GM23338 (cell line): ENCODE results near the gene PHACTR1. TPM values are rescaled to one million over a fixed set of nuclear protein-coding genes. Genes with fewer than 3 reads are reported as not detected.

Source experiments
- ATAC-seq: fragments of 200-7000 bp; cut with Tn5 transposase; 3 replicates; pipeline ENCODE4 v1.9.1; 2020
- DNase-seq: peaks from one replicate; pipeline ENCODE4 v3.0.0-alpha.2; 2015; ENCODE audit warnings: low spot score
- H2AFZ ChIP-seq: fragments of 200-600 bp; sonication (generic); 2 replicates; pipeline ENCODE4 v1.8.0; 2016; ENCODE audit warnings: antibody characterized with exemption, mild to moderate bottlenecking, moderate library complexity
- H3F3A ChIP-seq: fragments of 200-600 bp; sonication (generic); replicated peaks from 2 replicates; pipeline ENCODE4 v1.8.0; 2017; ENCODE audit warnings: antibody characterized with exemption, mixed run types, low read depth
- H3K27ac ChIP-seq: fragments of 200-600 bp; sonication (generic); 2 replicates; pipeline ENCODE4 v1.6.1; 2016; ENCODE audit warnings: low read depth
- H3K27me3 ChIP-seq: fragments of 200-600 bp; sonication (generic); 2 replicates; pipeline ENCODE4 v1.8.0; 2016; ENCODE audit warnings: mild to moderate bottlenecking, mixed run types, moderate library complexity; ENCODE audit not compliant: insufficient read depth
- H3K36me3 ChIP-seq: fragments of 200-600 bp; sonication (generic); 2 replicates; pipeline ENCODE4 v1.8.0; 2016; ENCODE audit warnings: mild to moderate bottlenecking; ENCODE audit not compliant: insufficient read depth
- H3K4me1 ChIP-seq: fragments of 200-600 bp; sonication (generic); 2 replicates; pipeline ENCODE4 v1.8.0; 2016; ENCODE audit warnings: mild to moderate bottlenecking, moderate library complexity; ENCODE audit not compliant: insufficient read depth
- H3K4me2 ChIP-seq: fragments of 200-600 bp; sonication (generic); 2 replicates; pipeline ENCODE4 v1.7.1; 2017; ENCODE audit warnings: mixed run types
- H3K4me3 ChIP-seq: fragments of 200-600 bp; sonication (generic); 2 replicates; pipeline ENCODE4 v1.6.1; 2016; ENCODE audit warnings: mixed run types
- H3K79me2 ChIP-seq: fragments of 200-600 bp; sonication (generic); replicated peaks from 2 replicates; pipeline ENCODE4 v1.8.0; 2017; ENCODE audit warnings: mild to moderate bottlenecking; ENCODE audit not compliant: insufficient read depth
- H3K9me2 ChIP-seq: fragments of 200-600 bp; sonication (generic); 2 replicates; pipeline ENCODE4 v1.8.0; 2017; ENCODE audit not compliant: insufficient read depth
- H4K20me1 ChIP-seq: fragments of 200-600 bp; sonication (generic); replicated peaks from 2 replicates; pipeline ENCODE4 v1.8.0; 2017; ENCODE audit warnings: mild to moderate bottlenecking; ENCODE audit not compliant: insufficient read depth
- H3K27ac Mint-ChIP-seq: 2 replicates; pipeline ENCODE4 v1.8.0; 2020; ENCODE audit warnings: inconsistent platforms, mild to moderate bottlenecking, moderate library complexity, mixed read lengths
- H3K27me3 Mint-ChIP-seq: 3 replicates; pipeline ENCODE4 v1.8.0; 2022; ENCODE audit warnings: low read depth, mild to moderate bottlenecking, moderate library complexity, mixed read lengths, inconsistent platforms; ENCODE audit not compliant: insufficient read depth, poor library complexity
- H3K36me3 Mint-ChIP-seq: 3 replicates; pipeline ENCODE4 v1.8.0; 2021; ENCODE audit warnings: low read depth, mild to moderate bottlenecking, inconsistent platforms, moderate library complexity, mixed read lengths
- H3K4me1 Mint-ChIP-seq: 3 replicates; pipeline ENCODE4 v1.8.0; 2020; ENCODE audit warnings: mild to moderate bottlenecking, inconsistent platforms, mixed read lengths
- H3K4me3 Mint-ChIP-seq: 3 replicates; pipeline ENCODE4 v1.8.0; 2021; ENCODE audit warnings: moderate library complexity, mild to moderate bottlenecking, inconsistent platforms, mixed read lengths
- H3K9me3 Mint-ChIP-seq: 3 replicates; pipeline ENCODE4 v1.8.0; 2020; ENCODE audit warnings: moderate library complexity, mild to moderate bottlenecking, inconsistent platforms, mixed read lengths
- CREB1 ChIP-seq: fragments of 250-450 bp; sonication (Bioruptor Pico); IDR thresholded peaks from 2 replicates; pipeline ENCODE4 v1.5.0; 2020; ENCODE audit warnings: low read depth, mild to moderate bottlenecking, moderate library complexity
- EZH2 ChIP-seq: fragments of 200-600 bp; sonication (generic); IDR thresholded peaks from one replicate; pipeline ENCODE4 v1.8.0; 2017; ENCODE audit warnings: antibody characterized with exemption, mild to moderate bottlenecking, low read depth; ENCODE audit not compliant: unreplicated experiment
- EZH2phosphoT487 ChIP-seq: fragments of 200-600 bp; sonication (generic); IDR thresholded peaks from one replicate; pipeline ENCODE4 v1.8.1; 2018; ENCODE audit warnings: antibody characterized with exemption; ENCODE audit not compliant: unreplicated experiment
- JUNB ChIP-seq: IDR thresholded peaks from one replicate; pipeline ENCODE4 v1.6.1; 2016; ENCODE audit warnings: antibody characterized with exemption; ENCODE audit not compliant: unreplicated experiment
- NANOG ChIP-seq: IDR thresholded peaks from 2 replicates; pipeline ENCODE4 v1.6.1; 2016; ENCODE audit warnings: antibody characterized with exemption, borderline replicate concordance
- POLR2AphosphoS5 ChIP-seq: IDR thresholded peaks from 2 replicates; pipeline ENCODE4 v1.6.1; 2016; ENCODE audit warnings: antibody characterized with exemption, low read depth
- REST ChIP-seq: IDR thresholded peaks from one replicate; pipeline ENCODE4 v1.6.1; 2018; ENCODE audit warnings: antibody characterized with exemption; ENCODE audit not compliant: unreplicated experiment
- STAT1 ChIP-seq: IDR thresholded peaks from one replicate; pipeline ENCODE4 v1.6.1; 2016; ENCODE audit warnings: antibody characterized with exemption; ENCODE audit not compliant: unreplicated experiment
- ZNF114 ChIP-seq: fragments of 250-450 bp; sonication (Bioruptor Pico); IDR thresholded peaks from 2 replicates; pipeline ENCODE4 v1.5.0; 2020; ENCODE audit warnings: mild to moderate bottlenecking, moderate library complexity
- ZNF331 ChIP-seq: fragments of 250-450 bp; sonication (Bioruptor Pico); IDR thresholded peaks from 2 replicates; pipeline ENCODE4 v1.5.0; 2020; ENCODE audit warnings: low read depth, mild to moderate bottlenecking, moderate library complexity
- polyA plus RNA-seq: library from polyadenylated mRNA; unstranded; fragments of >200 nt; fragmentation: Nextera tagmentation; extraction: Ambion mirVana; gene quantifications from 2 replicates; pipeline ENCODE4 v1.2.1, GENCODE V29; 2016
- total RNA-seq: library from RNA; depleted of rRNA; stranded (reverse); fragments of >200 nt; shearing (Covaris generic); gene quantifications from 2 replicates; pipeline ENCODE4 v1.2.3, GENCODE V29; 2014
- TF ChIP-seq, protein P1 (sequence below): fragments of 250-450 bp; sonication (Bioruptor Pico); IDR thresholded peaks from 2 replicates; pipeline ENCODE4 v1.5.0; 2020; ENCODE audit warnings: mild to moderate bottlenecking, moderate library complexity
- TF ChIP-seq, protein P2 (sequence below), 2 experiments: fragments of 200-600 bp in 1 of 2; sonication (generic) in 1 of 2; conservative IDR thresholded peaks; 2 replicates each; pipeline versions ENCODE4 v1.5.1 to v1.6.1; 2016 to 2017; ENCODE audit warnings: antibody characterized with exemption in 2 of 2, low read depth in 2 of 2, mild to moderate bottlenecking in 2 of 2, moderate library complexity in 1 of 2
- TF ChIP-seq, protein P3 (sequence below): IDR thresholded peaks from 2 replicates; pipeline ENCODE4 v1.6.1; 2016; ENCODE audit warnings: antibody characterized with exemption

PHACTR1 gene
- total and polyA plus RNA-seq, 2 experiments from 2014 or later: 5.9 to 19.3 TPM

GRCh38 chr6:13299918-13300317 is 583.4 kb downstream of the PHACTR1 start:
- no peaks in the 10 kb centered on the region for H3F3A ChIP-seq
- TF ChIP-seq EZH2phosphoT487 (no peak), NANOG (no peak), EZH2 (no peak), POLR2AphosphoS5 (no peak), ZNF331 (no peak), CREB1 (no peak), STAT1 (no peak), JUNB (no peak), REST (no peak), ZNF114 (CRISPR knock-in tag) (no peak)
- TF ChIP-seq, protein P1, sequence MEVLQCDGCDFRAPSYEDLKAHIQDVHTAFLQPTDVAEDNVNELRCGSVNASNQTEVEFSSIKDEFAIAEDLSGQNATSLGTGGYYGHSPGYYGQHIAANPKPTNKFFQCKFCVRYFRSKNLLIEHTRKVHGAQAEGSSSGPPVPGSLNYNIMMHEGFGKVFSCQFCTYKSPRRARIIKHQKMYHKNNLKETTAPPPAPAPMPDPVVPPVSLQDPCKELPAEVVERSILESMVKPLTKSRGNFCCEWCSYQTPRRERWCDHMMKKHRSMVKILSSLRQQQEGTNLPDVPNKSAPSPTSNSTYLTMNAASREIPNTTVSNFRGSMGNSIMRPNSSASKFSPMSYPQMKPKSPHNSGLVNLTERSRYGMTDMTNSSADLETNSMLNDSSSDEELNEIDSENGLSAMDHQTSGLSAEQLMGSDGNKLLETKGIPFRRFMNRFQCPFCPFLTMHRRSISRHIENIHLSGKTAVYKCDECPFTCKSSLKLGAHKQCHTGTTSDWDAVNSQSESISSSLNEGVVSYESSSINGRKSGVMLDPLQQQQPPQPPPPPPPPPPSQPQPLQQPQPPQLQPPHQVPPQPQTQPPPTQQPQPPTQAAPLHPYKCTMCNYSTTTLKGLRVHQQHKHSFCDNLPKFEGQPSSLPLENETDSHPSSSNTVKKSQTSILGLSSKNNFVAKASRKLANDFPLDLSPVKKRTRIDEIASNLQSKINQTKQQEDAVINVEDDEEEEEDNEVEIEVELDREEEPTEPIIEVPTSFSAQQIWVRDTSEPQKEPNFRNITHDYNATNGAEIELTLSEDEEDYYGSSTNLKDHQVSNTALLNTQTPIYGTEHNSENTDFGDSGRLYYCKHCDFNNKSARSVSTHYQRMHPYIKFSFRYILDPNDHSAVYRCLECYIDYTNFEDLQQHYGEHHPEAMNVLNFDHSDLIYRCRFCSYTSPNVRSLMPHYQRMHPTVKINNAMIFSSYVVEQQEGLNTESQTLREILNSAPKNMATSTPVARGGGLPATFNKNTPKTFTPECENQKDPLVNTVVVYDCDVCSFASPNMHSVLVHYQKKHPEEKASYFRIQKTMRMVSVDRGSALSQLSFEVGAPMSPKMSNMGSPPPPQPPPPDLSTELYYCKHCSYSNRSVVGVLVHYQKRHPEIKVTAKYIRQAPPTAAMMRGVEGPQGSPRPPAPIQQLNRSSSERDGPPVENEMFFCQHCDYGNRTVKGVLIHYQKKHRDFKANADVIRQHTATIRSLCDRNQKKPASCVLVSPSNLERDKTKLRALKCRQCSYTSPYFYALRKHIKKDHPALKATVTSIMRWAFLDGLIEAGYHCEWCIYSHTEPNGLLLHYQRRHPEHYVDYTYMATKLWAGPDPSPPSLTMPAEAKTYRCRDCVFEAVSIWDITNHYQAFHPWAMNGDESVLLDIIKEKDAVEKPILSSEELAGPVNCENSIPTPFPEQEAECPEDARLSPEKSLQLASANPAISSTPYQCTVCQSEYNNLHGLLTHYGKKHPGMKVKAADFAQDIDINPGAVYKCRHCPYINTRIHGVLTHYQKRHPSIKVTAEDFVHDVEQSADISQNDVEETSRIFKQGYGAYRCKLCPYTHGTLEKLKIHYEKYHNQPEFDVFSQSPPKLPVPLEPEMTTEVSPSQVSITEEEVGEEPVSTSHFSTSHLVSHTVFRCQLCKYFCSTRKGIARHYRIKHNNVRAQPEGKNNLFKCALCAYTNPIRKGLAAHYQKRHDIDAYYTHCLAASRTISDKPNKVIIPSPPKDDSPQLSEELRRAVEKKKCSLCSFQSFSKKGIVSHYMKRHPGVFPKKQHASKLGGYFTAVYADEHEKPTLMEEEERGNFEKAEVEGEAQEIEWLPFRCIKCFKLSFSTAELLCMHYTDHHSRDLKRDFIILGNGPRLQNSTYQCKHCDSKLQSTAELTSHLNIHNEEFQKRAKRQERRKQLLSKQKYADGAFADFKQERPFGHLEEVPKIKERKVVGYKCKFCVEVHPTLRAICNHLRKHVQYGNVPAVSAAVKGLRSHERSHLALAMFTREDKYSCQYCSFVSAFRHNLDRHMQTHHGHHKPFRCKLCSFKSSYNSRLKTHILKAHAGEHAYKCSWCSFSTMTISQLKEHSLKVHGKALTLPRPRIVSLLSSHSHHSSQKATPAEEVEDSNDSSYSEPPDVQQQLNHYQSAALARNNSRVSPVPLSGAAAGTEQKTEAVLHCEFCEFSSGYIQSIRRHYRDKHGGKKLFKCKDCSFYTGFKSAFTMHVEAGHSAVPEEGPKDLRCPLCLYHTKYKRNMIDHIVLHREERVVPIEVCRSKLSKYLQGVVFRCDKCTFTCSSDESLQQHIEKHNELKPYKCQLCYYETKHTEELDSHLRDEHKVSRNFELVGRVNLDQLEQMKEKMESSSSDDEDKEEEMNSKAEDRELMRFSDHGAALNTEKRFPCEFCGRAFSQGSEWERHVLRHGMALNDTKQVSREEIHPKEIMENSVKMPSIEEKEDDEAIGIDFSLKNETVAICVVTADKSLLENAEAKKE (CRISPR knock-in tag): no peak
- TF ChIP-seq, protein P2, sequence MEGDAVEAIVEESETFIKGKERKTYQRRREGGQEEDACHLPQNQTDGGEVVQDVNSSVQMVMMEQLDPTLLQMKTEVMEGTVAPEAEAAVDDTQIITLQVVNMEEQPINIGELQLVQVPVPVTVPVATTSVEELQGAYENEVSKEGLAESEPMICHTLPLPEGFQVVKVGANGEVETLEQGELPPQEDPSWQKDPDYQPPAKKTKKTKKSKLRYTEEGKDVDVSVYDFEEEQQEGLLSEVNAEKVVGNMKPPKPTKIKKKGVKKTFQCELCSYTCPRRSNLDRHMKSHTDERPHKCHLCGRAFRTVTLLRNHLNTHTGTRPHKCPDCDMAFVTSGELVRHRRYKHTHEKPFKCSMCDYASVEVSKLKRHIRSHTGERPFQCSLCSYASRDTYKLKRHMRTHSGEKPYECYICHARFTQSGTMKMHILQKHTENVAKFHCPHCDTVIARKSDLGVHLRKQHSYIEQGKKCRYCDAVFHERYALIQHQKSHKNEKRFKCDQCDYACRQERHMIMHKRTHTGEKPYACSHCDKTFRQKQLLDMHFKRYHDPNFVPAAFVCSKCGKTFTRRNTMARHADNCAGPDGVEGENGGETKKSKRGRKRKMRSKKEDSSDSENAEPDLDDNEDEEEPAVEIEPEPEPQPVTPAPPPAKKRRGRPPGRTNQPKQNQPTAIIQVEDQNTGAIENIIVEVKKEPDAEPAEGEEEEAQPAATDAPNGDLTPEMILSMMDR (conservative IDR thresholded peaks at IDR 0.05; ENCODE audit: low read depth in 2 of 2): no peak
- TF ChIP-seq, protein P3, sequence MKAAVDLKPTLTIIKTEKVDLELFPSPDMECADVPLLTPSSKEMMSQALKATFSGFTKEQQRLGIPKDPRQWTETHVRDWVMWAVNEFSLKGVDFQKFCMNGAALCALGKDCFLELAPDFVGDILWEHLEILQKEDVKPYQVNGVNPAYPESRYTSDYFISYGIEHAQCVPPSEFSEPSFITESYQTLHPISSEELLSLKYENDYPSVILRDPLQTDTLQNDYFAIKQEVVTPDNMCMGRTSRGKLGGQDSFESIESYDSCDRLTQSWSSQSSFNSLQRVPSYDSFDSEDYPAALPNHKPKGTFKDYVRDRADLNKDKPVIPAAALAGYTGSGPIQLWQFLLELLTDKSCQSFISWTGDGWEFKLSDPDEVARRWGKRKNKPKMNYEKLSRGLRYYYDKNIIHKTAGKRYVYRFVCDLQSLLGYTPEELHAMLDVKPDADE: no peak
- ATAC-seq: no peak
- H3K4me3 ChIP-seq: no peak overlapping the region
- no peak overlapping the region for H3K27ac ChIP-seq
- Mint-ChIP-seq H3K9me3 (no peaks in the 10 kb centered on the region), H3K4me3 (no peak overlapping the region), H3K4me1 (no peaks in the 10 kb centered on the region; the same call in 2 of the 3 replicates), H3K27me3 (peaks cover 4% of the 10 kb centered on the region), H3K27ac (no peak overlapping the region), H3K36me3 (peaks cover 50% of the 10 kb centered on the region)
- H3K4me2 ChIP-seq: no peak overlapping the region
- H3K9me2 ChIP-seq: no peaks in the 10 kb centered on the region
- H4K20me1 ChIP-seq: 0 out of 2 replicates have a peak, but pooled peaks cover 8% of the 10 kb centered on the region
- no peaks in the 10 kb centered on the region for H3K4me1 ChIP-seq
- no peak overlapping the region for H2AFZ ChIP-seq
- no peaks in the 10 kb centered on the region; the same call in 1 of the 2 replicates for H3K79me2 ChIP-seq
- H3K36me3 ChIP-seq: peaks cover 15% of the 10 kb centered on the region
- no peak for DNase-seq
- H3K27me3 ChIP-seq: no peaks in the 10 kb centered on the region
